Measurements from ENCODE around the gene LIMS3. TPM values are rescaled to one million over a fixed set of nuclear protein-coding genes. Genes with fewer than 3 reads are reported as not detected.
"Not testable (repeated sequence)": the region's sequence is repeated elsewhere in the genome, so short reads cannot be mapped to it uniquely, and the experiment has no call there.

The LIMS3 gene
- total RNA-seq, 2 experiments from 2014 or later, result 1.1 to 2.1 TPM

DNA sequence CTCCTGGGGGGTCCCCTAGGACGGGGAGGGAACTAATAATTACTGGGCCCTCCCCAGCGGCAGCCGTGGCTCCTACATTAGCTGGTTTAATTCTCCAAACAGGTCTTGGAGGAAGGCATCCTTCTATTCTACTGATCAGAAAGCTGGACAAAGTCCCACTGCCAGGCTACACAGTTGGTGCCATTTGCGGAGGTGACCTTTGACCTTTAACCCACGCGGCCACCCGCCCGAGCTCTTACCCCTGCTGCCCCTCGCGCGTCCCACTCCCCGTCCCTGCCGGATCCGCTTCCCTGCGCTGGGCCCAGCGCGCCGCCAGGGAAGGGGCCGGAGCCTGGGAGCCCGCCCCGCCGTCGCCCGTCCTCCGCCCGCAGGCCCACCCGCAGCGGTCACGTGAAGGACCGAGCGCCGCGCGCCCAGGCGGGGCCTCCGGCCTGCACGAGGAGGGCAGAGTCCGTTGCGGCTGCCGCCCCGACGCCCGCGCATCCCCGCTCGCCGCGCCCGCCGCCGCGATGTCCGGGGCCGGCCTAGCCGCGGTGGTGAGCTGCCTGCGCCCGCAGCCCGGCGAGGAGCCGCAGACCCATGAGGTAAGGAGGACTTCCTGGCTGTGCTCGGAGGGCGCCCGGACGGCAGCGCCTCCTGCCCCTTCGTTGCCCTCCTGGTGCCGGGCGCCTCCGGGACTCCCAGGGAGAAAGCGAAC is 48.9 kb downstream of the LIMS3 start:
- intact Hi-C loops (cut with micrococcal nuclease; ENCODE audit: unreplicated experiment); H3K36me3 ChIP-seq (ENCODE audit: insufficient read depth, low read length); H3K9me3 ChIP-seq (ENCODE audit: low read length): not testable (repeated sequence)

DNA sequence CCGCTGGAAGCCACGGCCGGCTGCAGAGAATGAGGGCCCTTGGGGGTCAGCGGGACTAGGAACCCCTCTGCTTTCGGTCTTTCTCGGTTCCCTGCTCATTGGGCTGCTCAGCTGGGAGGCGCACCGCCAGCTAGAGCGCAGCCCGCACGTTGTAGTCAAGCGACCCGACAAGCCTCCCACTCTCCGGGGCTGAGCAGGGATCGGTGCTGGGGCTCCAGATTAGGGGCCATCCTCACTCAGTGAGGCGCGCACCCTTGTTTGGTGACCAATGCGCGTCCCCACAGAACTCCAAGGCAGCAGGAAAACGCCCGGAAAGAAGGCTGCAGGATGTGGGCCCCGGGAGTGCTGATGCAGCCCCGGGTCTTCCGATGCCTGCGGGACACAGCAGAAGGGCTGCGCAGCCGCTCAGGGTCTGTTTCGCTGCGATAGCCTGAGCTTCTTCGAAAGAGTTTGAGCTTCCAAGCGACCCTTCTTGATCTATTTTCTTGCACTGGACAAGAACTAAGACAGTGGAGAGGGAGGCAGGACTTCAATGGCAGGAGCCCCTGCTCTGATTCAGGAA is 49.6 kb downstream of the LIMS3 start:
- POLR2A ChIA-PET; H3K4me3 ChIP-seq (ENCODE audit: low read depth, low read length, poor library complexity, severe bottlenecking); H3K9me2 ChIP-seq (ENCODE audit: insufficient read depth, low read length); H3K4me2 ChIP-seq (ENCODE audit: low read length); H3K4me1 ChIP-seq (ENCODE audit: insufficient read depth, low read length, poor library complexity, severe bottlenecking); H3K79me2 ChIP-seq (ENCODE audit: insufficient read depth, low read depth, low read length); H2AFZ ChIP-seq (ENCODE audit: low read length); CTCF ChIA-PET (ENCODE audit: unreplicated experiment); DNase-seq (ENCODE audit: low spot score); H3K36me3 ChIP-seq (ENCODE audit: insufficient read depth, low read length); BruUV-seq (replicated peaks); intact Hi-C loops (cut with micrococcal nuclease; ENCODE audit: unreplicated experiment); H4K20me1 ChIP-seq (ENCODE audit: insufficient read depth, low read length); H3K9me3 ChIP-seq (ENCODE audit: low read length); H3K27ac ChIP-seq (ENCODE audit: low read depth, low read length, poor library complexity, severe bottlenecking): not testable (repeated sequence)

More for the DNA sequence above, 48.9 kb downstream of the LIMS3 start:
- POLR2A ChIA-PET; H3K4me3 ChIP-seq (ENCODE audit: low read depth, low read length, poor library complexity, severe bottlenecking); H3K4me1 ChIP-seq (ENCODE audit: insufficient read depth, low read length, poor library complexity, severe bottlenecking); CTCF ChIA-PET (ENCODE audit: unreplicated experiment); BruUV-seq (replicated peaks); H3K9me2 ChIP-seq (ENCODE audit: insufficient read depth, low read length); H3K27ac ChIP-seq (ENCODE audit: low read depth, low read length, poor library complexity, severe bottlenecking); H4K20me1 ChIP-seq (ENCODE audit: insufficient read depth, low read length); H3K79me2 ChIP-seq (ENCODE audit: insufficient read depth, low read depth, low read length); H2AFZ ChIP-seq (ENCODE audit: low read length); H3K4me2 ChIP-seq (ENCODE audit: low read length); DNase-seq (ENCODE audit: low spot score): not testable (repeated sequence)

DNA sequence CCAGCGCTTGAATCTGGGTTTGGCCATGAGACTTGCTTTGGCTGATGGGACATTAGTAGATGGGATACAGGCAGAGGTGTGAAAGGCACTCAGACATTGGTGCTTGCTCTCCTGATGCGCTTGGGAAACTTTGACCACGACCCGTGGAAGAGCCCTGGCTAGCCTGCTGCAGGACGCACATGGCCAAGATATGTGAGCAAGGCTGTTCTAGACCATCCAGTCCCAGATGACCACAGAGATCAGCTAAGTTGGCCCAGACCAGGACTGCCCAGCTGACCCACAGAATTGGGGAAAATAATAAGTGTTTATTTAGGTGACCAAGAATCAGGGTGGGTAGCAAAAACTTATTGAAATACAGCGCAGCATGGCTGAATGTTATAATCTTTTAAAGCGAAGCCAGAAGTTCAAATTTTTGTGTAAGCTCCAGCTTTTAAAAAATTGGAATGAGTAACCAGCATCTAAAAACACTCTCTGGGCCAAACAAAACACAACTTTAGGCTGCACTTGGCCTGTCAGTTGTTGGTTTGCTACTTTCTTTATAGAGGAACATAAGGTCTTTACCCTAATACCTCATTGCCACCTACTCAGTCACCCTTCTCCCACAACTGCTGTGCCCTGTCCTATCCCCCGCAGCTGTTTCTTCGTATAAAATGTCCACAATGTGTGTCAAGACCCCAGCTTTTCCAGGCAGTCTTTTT is 51.8 kb downstream of the LIMS3 start:
- intact Hi-C loops (cut with micrococcal nuclease; ENCODE audit: unreplicated experiment); H3K9me2 ChIP-seq (ENCODE audit: insufficient read depth, low read length); H3K79me2 ChIP-seq (ENCODE audit: insufficient read depth, low read depth, low read length); H3K27ac ChIP-seq (ENCODE audit: low read depth, low read length, poor library complexity, severe bottlenecking); H4K20me1 ChIP-seq (ENCODE audit: insufficient read depth, low read length); POLR2A ChIA-PET; CTCF ChIA-PET (ENCODE audit: unreplicated experiment); H3K4me2 ChIP-seq (ENCODE audit: low read length); H3K9me3 ChIP-seq (ENCODE audit: low read length); DNase-seq (ENCODE audit: low spot score); H3K36me3 ChIP-seq (ENCODE audit: insufficient read depth, low read length); H3K4me3 ChIP-seq (ENCODE audit: low read depth, low read length, poor library complexity, severe bottlenecking); H3K4me1 ChIP-seq (ENCODE audit: insufficient read depth, low read length, poor library complexity, severe bottlenecking); H2AFZ ChIP-seq (ENCODE audit: low read length); BruUV-seq (replicated peaks): not testable (repeated sequence)

DNA sequence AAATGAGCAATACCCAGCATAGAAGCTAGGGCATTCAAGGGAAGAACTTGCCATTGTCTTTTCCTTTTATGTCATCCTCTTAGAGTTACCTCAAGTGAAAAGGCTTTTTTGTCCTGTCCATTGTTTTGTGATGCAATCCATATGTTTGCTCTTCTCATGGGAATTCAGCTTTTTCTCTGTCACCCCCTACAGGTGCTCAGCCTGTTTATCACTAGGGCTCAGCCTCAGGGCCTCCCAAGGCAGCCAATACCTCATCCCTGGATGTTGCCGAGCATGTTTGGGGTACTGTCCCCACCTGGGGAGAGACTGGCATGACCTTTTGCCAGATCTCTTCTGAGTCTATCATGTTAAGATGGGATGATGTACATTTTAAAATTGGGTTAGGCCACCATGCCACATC is 65.5 kb downstream of the LIMS3 start:
- H3K4me1 ChIP-seq (ENCODE audit: insufficient read depth, low read length, poor library complexity, severe bottlenecking); POLR2A ChIA-PET; intact Hi-C loops (cut with micrococcal nuclease; ENCODE audit: unreplicated experiment); H4K20me1 ChIP-seq (ENCODE audit: insufficient read depth, low read length); H3K9me2 ChIP-seq (ENCODE audit: insufficient read depth, low read length); H3K4me3 ChIP-seq (ENCODE audit: low read depth, low read length, poor library complexity, severe bottlenecking); H3K9me3 ChIP-seq (ENCODE audit: low read length); H3K36me3 ChIP-seq (ENCODE audit: insufficient read depth, low read length); H3K27ac ChIP-seq (ENCODE audit: low read depth, low read length, poor library complexity, severe bottlenecking); BruUV-seq (replicated peaks); DNase-seq (ENCODE audit: low spot score); CTCF ChIA-PET (ENCODE audit: unreplicated experiment); H3K79me2 ChIP-seq (ENCODE audit: insufficient read depth, low read depth, low read length); H3K4me2 ChIP-seq (ENCODE audit: low read length); H2AFZ ChIP-seq (ENCODE audit: low read length): not testable (repeated sequence)

DNA sequence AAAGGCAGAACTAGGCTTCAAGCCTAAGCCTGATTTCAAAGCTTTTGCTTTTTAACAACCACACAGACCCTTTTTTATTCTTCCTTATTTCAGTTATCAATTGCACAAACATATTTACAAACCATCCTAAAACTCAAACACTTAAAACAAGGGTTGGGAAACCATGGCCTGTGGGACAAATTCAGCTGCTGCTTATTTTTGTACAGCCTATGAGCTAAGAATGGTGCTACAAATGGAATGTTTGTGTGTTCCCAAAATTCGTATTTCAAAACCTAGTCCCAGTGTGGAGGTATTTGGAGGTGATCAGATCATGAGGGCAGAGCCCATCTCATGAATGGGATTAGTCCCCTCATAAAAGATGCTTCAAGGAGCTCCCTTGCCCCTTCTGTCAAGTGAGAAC is 67.0 kb downstream of the LIMS3 start:
- POLR2A ChIA-PET; H4K20me1 ChIP-seq (ENCODE audit: insufficient read depth, low read length); BruUV-seq (replicated peaks); H3K9me3 ChIP-seq (ENCODE audit: low read length); H3K4me3 ChIP-seq (ENCODE audit: low read depth, low read length, poor library complexity, severe bottlenecking); CTCF ChIA-PET (ENCODE audit: unreplicated experiment); H2AFZ ChIP-seq (ENCODE audit: low read length); H3K36me3 ChIP-seq (ENCODE audit: insufficient read depth, low read length); DNase-seq (ENCODE audit: low spot score); H3K79me2 ChIP-seq (ENCODE audit: insufficient read depth, low read depth, low read length); H3K27ac ChIP-seq (ENCODE audit: low read depth, low read length, poor library complexity, severe bottlenecking); H3K4me2 ChIP-seq (ENCODE audit: low read length); H3K9me2 ChIP-seq (ENCODE audit: insufficient read depth, low read length); H3K4me1 ChIP-seq (ENCODE audit: insufficient read depth, low read length, poor library complexity, severe bottlenecking); intact Hi-C loops (cut with micrococcal nuclease; ENCODE audit: unreplicated experiment): not testable (repeated sequence)

DNA sequence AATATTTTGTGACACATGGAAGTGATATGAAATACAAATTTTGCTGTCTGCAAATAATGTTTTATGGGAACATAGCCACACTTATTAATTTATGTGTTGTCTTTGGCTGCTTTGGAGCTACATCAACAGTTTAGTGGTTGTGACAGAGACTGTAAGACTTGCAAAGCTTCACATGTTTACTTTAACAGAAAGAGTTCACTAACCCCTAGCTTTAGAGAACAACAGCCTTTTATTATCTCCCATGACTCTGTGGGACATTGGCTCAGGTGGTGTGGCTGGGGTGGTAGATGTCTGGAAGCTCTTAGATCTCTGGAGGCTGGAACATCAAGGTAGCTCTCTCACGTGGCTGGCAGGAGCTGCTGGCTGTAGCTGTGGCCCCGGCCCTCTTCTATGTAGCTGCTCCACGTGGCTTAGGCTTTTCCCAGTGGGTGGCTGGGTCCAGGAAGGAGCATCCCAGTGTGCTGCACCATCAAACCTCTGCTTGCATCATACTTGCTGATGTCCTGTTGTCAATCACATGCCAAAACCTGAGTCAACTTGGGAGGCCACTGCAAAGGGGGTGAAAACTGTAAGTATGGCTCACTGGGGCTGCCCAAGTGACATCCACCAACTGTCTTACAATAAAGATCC is 67.7 kb downstream of the LIMS3 start:
- CTCF ChIA-PET (ENCODE audit: unreplicated experiment); H3K4me3 ChIP-seq (ENCODE audit: low read depth, low read length, poor library complexity, severe bottlenecking); H3K9me3 ChIP-seq (ENCODE audit: low read length); POLR2A ChIA-PET; H4K20me1 ChIP-seq (ENCODE audit: insufficient read depth, low read length); intact Hi-C loops (cut with micrococcal nuclease; ENCODE audit: unreplicated experiment); H3K9me2 ChIP-seq (ENCODE audit: insufficient read depth, low read length); H3K4me2 ChIP-seq (ENCODE audit: low read length); H2AFZ ChIP-seq (ENCODE audit: low read length); H3K4me1 ChIP-seq (ENCODE audit: insufficient read depth, low read length, poor library complexity, severe bottlenecking); DNase-seq (ENCODE audit: low spot score); H3K36me3 ChIP-seq (ENCODE audit: insufficient read depth, low read length); BruUV-seq (replicated peaks); H3K27ac ChIP-seq (ENCODE audit: low read depth, low read length, poor library complexity, severe bottlenecking); H3K79me2 ChIP-seq (ENCODE audit: insufficient read depth, low read depth, low read length): not testable (repeated sequence)
